HepG2 (cell line): Measurements from ENCODE around the gene ZBTB8B. TPM values are rescaled to one million over a fixed set of nuclear protein-coding genes. Genes with fewer than 3 reads are reported as not detected.

Source experiments
- ATM ChIP-seq: fragments of 450-650 bp; IDR thresholded peaks from 2 replicates; pipeline ENCODE4 v1.7.1; 2017; ENCODE audit warnings: mild to moderate bottlenecking, borderline replicate concordance
- HDAC1 ChIP-seq: sonication (generic); formaldehyde crosslinking; IDR thresholded peaks from 2 replicates; pipeline ENCODE4 v1.5.1; 2020; ENCODE audit warnings: mild to moderate bottlenecking, missing genetic modification reagents
- HNRNPL ChIP-seq: fragments of 200-400 bp; formaldehyde crosslinking; IDR thresholded peaks from 2 replicates; pipeline ENCODE4 v1.6.1; 2017; ENCODE audit warnings: mild to moderate bottlenecking, low read depth, low read length
- NBN ChIP-seq: fragments of 450-650 bp; conservative IDR thresholded peaks from 2 replicates; pipeline ENCODE4 v1.6.1; 2017
- PITX1 ChIP-seq: sonication (generic); formaldehyde crosslinking; IDR thresholded peaks from 2 replicates; pipeline ENCODE4 v1.5.1; 2020; ENCODE audit warnings: mild to moderate bottlenecking, missing genetic modification reagents
- PRDM10 ChIP-seq: sonication (generic); formaldehyde crosslinking; IDR thresholded peaks from 2 replicates; pipeline ENCODE4 v1.4.0; 2020; ENCODE audit warnings: low read depth, missing genetic modification reagents
- SNAPC4 ChIP-seq: sonication (generic); formaldehyde crosslinking; IDR thresholded peaks from 2 replicates; pipeline ENCODE4 v1.4.0; 2020; ENCODE audit warnings: mild to moderate bottlenecking, missing genetic modification reagents
- ZBTB3 ChIP-seq: sonication (generic); formaldehyde crosslinking; IDR thresholded peaks from 2 replicates; pipeline ENCODE4 v1.4.0; 2020; ENCODE audit warnings: low read depth, mild to moderate bottlenecking, moderate library complexity, missing genetic modification reagents, borderline replicate concordance
- ZNF101 ChIP-seq: sonication (generic); formaldehyde crosslinking; IDR thresholded peaks from 2 replicates; pipeline ENCODE4 v1.4.0; 2020; ENCODE audit warnings: mild to moderate bottlenecking, low read depth, missing genetic modification reagents, borderline replicate concordance
- ZNF574 ChIP-seq: sonication (generic); formaldehyde crosslinking; IDR thresholded peaks from 2 replicates; pipeline ENCODE4 v1.4.0; 2020; ENCODE audit warnings: missing genetic modification reagents
- ZNF790 ChIP-seq: sonication (generic); formaldehyde crosslinking; IDR thresholded peaks from 2 replicates; pipeline ENCODE4 v1.8.0; 2022; ENCODE audit warnings: missing genetic modification reagents, mild to moderate bottlenecking, borderline replicate concordance
- polyA plus RNA-seq, 8 experiments: library from polyadenylated mRNA; depleted of rRNA in 3 of 8; stranded (reverse) in 7 of 8; unstranded in 1 of 8; fragments of >200 nt; fragmentation: Illumina TruSeq in 4 of 8; extraction: Trizol in 4 of 8; gene quantifications; 2 replicates each; pipeline versions ENCODE4 v1.2.1 to v1.2.3, GENCODE V29; 2011 to 2016; ENCODE audit warnings: low read depth in 4 of 8, missing spikeins in 1 of 8, mixed read lengths in 1 of 8; ENCODE audit not compliant: insufficient read depth in 1 of 8
- total RNA-seq, 5 experiments: library from RNA; depleted of rRNA; stranded (reverse); fragments of >200 nt; fragmentation: Illumina TruSeq; extraction: Trizol; gene quantifications; 2 replicates each; pipeline ENCODE4 v1.2.3, GENCODE V29; 2016; ENCODE audit warnings: low read depth in 1 of 5

ZBTB8B gene
- total and polyA plus RNA-seq, 2 of the 13 experiments (the other 11 are each of a cell fraction or from before 2014, with no cell fraction given) = under 0.01 to 0.02 TPM

- no peak for TF ChIP-seq ZBTB3
- TF ChIP-seq ATM = no peak
- TF ChIP-seq HDAC1 (CRISPR knock-in tag) = no peak
- TF ChIP-seq PRDM10 (CRISPR knock-in tag) = no peak
- TF ChIP-seq PITX1 (CRISPR knock-in tag) = no peak
- TF ChIP-seq HNRNPL = no peak
- TF ChIP-seq ZNF790 (CRISPR knock-in tag) = no peak
- no peak for TF ChIP-seq SNAPC4 (CRISPR knock-in tag)
- no peak for TF ChIP-seq ZNF101 (CRISPR knock-in tag)
- TF ChIP-seq NBN = no peak
- TF ChIP-seq ZNF574 (CRISPR knock-in tag) = no peak
Observed at GRCh38 chr1:32485554-32486255, 20.8 kb downstream of the ZBTB8B start (continued).
